Neural cell (in vitro differentiated cells): Measurements from ENCODE around the gene PARVB. TPM values are rescaled to one million over a fixed set of nuclear protein-coding genes. Genes with fewer than 3 reads are reported as not detected.

Experiments used
- H2AFZ ChIP-seq: fragments of 200-600, 300-800 bp; sonication (generic), shearing (Covaris generic); 2 replicates; pipeline ENCODE4 v1.6.0; 2014; ENCODE audit warnings: low read depth, mild to moderate bottlenecking, antibody characterized with exemption, low read length, moderate library complexity
- H3F3A ChIP-seq: fragments of 200-600 bp; shearing (Covaris generic); 2 replicates; pipeline ENCODE4 v1.6.1; 2016; ENCODE audit warnings: mild to moderate bottlenecking, moderate library complexity, mixed read lengths, antibody characterized with exemption, low read length; ENCODE audit not compliant: insufficient read depth, poor library complexity, severe bottlenecking
- H3K27ac ChIP-seq: fragments of 200-600, 300-800 bp; sonication (generic), shearing (Covaris generic); 2 replicates; pipeline ENCODE4 v1.5.1; 2014; ENCODE audit warnings: mild to moderate bottlenecking, low read length, moderate library complexity
- H3K27me3 ChIP-seq: fragments of 300-800, 200-600 bp; sonication (generic), shearing (Covaris generic); 2 replicates; pipeline ENCODE4 v1.6.0; 2014; ENCODE audit warnings: mild to moderate bottlenecking, low read depth, low read length, moderate library complexity; ENCODE audit not compliant: insufficient read depth
- H3K36me3 ChIP-seq: fragments of 300-800, 200-600 bp; sonication (generic), shearing (Covaris generic); 2 replicates; pipeline ENCODE4 v1.5.1; 2014; ENCODE audit warnings: mild to moderate bottlenecking, antibody characterized with exemption, low read length, moderate library complexity; ENCODE audit not compliant: insufficient read depth
- H3K4me2 ChIP-seq: fragments of 300-800, 200-600 bp; sonication (generic), shearing (Covaris generic); 2 replicates; pipeline ENCODE4 v1.6.0; 2014; ENCODE audit warnings: mild to moderate bottlenecking, low read length
- H3K4me3 ChIP-seq: fragments of 300-800, 200-600 bp; sonication (generic), shearing (Covaris generic); 2 replicates; pipeline ENCODE4 v1.5.1; 2014; ENCODE audit warnings: mild to moderate bottlenecking, low read length, moderate library complexity
- H3K79me2 ChIP-seq: fragments of 200-600 bp; shearing (Covaris generic); replicated peaks from 2 replicates; pipeline ENCODE4 v1.6.0; 2014; ENCODE audit warnings: mild to moderate bottlenecking, low read length, moderate library complexity; ENCODE audit not compliant: insufficient read depth
- H3K9ac ChIP-seq: fragments of 300-800, 200-600 bp; sonication (generic), shearing (Covaris generic); 2 replicates; pipeline ENCODE4 v1.6.1; 2016; ENCODE audit warnings: mild to moderate bottlenecking, low read length, mixed read lengths
- H3K9me2 ChIP-seq: fragments of 200-600 bp; shearing (Covaris generic); 2 replicates; pipeline ENCODE4 v1.6.1; 2016; ENCODE audit warnings: mild to moderate bottlenecking, low read length, mixed read lengths; ENCODE audit not compliant: insufficient read depth
- H3K9me3 ChIP-seq: fragments of 200-600, 300-800 bp; sonication (generic), shearing (Covaris generic); 2 replicates; pipeline ENCODE4 v1.6.1; 2016; ENCODE audit warnings: mild to moderate bottlenecking, mixed run types, low read length, moderate library complexity, mixed read lengths
- H4K20me1 ChIP-seq: fragments of 200-600 bp; shearing (Covaris generic); 2 replicates; pipeline ENCODE4 v1.6.1; 2016; ENCODE audit warnings: mild to moderate bottlenecking, mixed run types; ENCODE audit not compliant: insufficient read depth
- EP300 ChIP-seq: fragments of 450-650 bp; conservative IDR thresholded peaks from 2 replicates; pipeline ENCODE4 v1.6.1; 2014; ENCODE audit warnings: antibody characterized with exemption, mild to moderate bottlenecking, moderate library complexity; ENCODE audit not compliant: poor library complexity, severe bottlenecking
- EZH2 ChIP-seq: fragments of 200-600, 300-800 bp; shearing (Covaris generic), sonication (generic); IDR thresholded peaks from 2 replicates; pipeline ENCODE4 v1.6.1; 2014; ENCODE audit warnings: antibody characterized with exemption, low read length, borderline replicate concordance, mild to moderate bottlenecking; ENCODE audit not compliant: insufficient read depth, poor library complexity, severe bottlenecking
- MXI1 ChIP-seq: fragments of 450-650 bp; conservative IDR thresholded peaks from 2 replicates; pipeline ENCODE4 v1.6.1; 2014; ENCODE audit warnings: antibody characterized with exemption, mild to moderate bottlenecking; ENCODE audit not compliant: poor library complexity, severe bottlenecking
- POLR2AphosphoS5 ChIP-seq: IDR thresholded peaks from 2 replicates; pipeline ENCODE4 v1.6.1; 2012
- RAD21 ChIP-seq: fragments of 450-650 bp; conservative IDR thresholded peaks from 2 replicates; pipeline ENCODE4 v1.6.1; 2014; ENCODE audit warnings: antibody characterized with exemption, mild to moderate bottlenecking, moderate library complexity
- SMC3 ChIP-seq: fragments of 450-650 bp; conservative IDR thresholded peaks from 2 replicates; pipeline ENCODE4 v1.6.1; 2014; ENCODE audit warnings: antibody characterized with exemption, mild to moderate bottlenecking, moderate library complexity; ENCODE audit not compliant: poor library complexity
- TAF1 ChIP-seq: IDR thresholded peaks from 2 replicates; pipeline ENCODE4 v1.6.1; 2012; ENCODE audit warnings: low read depth
- polyA plus RNA-seq: library from polyadenylated mRNA; depleted of rRNA; stranded (reverse); fragments of >200 nt; gene quantifications from 2 replicates; pipeline ENCODE4 v1.2.3, GENCODE V29; 2014
- TF ChIP-seq, protein P1 (sequence below): IDR thresholded peaks from 2 replicates; pipeline ENCODE4 v1.6.1; 2012; ENCODE audit warnings: borderline replicate concordance
- TF ChIP-seq, protein P2 (sequence below): fragments of 450-650 bp; IDR thresholded peaks from 2 replicates; pipeline ENCODE4 v1.5.1; 2014; ENCODE audit warnings: antibody characterized with exemption, mild to moderate bottlenecking, moderate library complexity; ENCODE audit not compliant: poor library complexity, severe bottlenecking

The PARVB gene
- polyA plus RNA-seq, 1 donor from 2014 or later: 1.2 TPM

DNA sequence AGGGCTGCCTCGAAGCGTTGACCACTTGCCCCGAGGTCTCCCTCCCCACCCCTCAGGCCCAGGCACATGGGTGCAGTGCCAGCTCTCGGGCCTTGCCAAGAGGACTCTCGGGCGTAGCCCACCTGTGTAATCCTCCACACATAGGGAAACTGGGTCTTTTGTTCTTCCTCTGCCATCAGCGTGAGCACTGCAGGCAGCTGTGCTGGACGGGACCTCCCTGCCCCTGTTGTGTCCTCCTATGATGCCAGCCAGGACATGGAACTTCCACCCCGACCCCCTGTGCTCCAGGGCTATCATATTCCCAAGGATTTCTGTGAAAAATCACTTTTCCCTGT, 66.4 kb downstream of the PARVB start:
- no peak overlapping the region for H3K9ac ChIP-seq
- TF ChIP-seq POLR2AphosphoS5 (no peak), SMC3 (no peak), EZH2 (no peak), TAF1 (no peak), EP300 (no peak), MXI1 (no peak), RAD21 (no peak)
- TF ChIP-seq, protein P1, sequence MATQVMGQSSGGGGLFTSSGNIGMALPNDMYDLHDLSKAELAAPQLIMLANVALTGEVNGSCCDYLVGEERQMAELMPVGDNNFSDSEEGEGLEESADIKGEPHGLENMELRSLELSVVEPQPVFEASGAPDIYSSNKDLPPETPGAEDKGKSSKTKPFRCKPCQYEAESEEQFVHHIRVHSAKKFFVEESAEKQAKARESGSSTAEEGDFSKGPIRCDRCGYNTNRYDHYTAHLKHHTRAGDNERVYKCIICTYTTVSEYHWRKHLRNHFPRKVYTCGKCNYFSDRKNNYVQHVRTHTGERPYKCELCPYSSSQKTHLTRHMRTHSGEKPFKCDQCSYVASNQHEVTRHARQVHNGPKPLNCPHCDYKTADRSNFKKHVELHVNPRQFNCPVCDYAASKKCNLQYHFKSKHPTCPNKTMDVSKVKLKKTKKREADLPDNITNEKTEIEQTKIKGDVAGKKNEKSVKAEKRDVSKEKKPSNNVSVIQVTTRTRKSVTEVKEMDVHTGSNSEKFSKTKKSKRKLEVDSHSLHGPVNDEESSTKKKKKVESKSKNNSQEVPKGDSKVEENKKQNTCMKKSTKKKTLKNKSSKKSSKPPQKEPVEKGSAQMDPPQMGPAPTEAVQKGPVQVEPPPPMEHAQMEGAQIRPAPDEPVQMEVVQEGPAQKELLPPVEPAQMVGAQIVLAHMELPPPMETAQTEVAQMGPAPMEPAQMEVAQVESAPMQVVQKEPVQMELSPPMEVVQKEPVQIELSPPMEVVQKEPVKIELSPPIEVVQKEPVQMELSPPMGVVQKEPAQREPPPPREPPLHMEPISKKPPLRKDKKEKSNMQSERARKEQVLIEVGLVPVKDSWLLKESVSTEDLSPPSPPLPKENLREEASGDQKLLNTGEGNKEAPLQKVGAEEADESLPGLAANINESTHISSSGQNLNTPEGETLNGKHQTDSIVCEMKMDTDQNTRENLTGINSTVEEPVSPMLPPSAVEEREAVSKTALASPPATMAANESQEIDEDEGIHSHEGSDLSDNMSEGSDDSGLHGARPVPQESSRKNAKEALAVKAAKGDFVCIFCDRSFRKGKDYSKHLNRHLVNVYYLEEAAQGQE: no peak
- TF ChIP-seq, protein P2, sequence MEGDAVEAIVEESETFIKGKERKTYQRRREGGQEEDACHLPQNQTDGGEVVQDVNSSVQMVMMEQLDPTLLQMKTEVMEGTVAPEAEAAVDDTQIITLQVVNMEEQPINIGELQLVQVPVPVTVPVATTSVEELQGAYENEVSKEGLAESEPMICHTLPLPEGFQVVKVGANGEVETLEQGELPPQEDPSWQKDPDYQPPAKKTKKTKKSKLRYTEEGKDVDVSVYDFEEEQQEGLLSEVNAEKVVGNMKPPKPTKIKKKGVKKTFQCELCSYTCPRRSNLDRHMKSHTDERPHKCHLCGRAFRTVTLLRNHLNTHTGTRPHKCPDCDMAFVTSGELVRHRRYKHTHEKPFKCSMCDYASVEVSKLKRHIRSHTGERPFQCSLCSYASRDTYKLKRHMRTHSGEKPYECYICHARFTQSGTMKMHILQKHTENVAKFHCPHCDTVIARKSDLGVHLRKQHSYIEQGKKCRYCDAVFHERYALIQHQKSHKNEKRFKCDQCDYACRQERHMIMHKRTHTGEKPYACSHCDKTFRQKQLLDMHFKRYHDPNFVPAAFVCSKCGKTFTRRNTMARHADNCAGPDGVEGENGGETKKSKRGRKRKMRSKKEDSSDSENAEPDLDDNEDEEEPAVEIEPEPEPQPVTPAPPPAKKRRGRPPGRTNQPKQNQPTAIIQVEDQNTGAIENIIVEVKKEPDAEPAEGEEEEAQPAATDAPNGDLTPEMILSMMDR: no peak
- H4K20me1 ChIP-seq: no peaks in the 10 kb centered on the region
- no peaks in the 10 kb centered on the region for H3K9me3 ChIP-seq
- no peaks in the 10 kb centered on the region for H3F3A ChIP-seq
- no peaks in the 10 kb centered on the region for H3K36me3 ChIP-seq
- no peak overlapping the region for H3K4me3 ChIP-seq
- no peaks in the 10 kb centered on the region for H3K9me2 ChIP-seq
- no peaks in the 10 kb centered on the region for H3K79me2 ChIP-seq
- no peaks in the 10 kb centered on the region for H3K27me3 ChIP-seq
- no peak overlapping the region for H2AFZ ChIP-seq
- H3K4me2 ChIP-seq: no peak overlapping the region
- H3K27ac ChIP-seq: no peak overlapping the region

DNA sequence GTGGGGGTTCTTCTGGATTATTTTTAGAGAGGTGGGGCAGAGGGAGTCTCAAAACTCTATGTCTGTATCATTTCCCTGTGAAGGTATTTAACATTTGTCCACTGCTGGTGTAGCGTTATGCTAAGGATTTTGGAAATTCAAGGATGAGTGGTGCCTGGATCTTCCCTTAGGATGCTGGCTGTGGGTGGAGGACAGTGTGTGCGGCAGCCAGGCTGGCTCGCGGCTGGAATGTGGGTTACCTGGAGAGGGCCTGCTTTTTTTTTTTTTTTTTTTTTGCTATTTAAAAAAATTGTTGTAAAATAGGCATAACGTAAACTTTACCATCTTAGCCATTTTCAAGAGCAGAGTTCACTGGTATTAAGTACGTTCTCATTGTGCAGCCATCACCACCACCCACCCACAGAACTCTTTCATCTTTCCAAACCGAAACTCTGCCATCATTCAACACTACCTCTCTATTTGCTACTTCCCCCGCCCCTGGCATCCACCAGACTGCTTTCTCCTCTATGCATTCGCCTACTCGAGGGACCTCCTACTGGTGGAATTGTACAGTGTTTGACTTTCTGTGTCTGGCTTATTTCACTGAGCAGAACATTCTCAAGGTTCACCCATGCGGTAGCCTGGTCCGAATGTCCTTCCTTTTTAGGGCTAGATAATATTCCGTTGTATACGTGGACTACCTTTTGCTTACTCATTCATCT, 67.1 kb downstream of the PARVB start:
- Histone ChIP-seq H3K27ac (no peak overlapping the region), H3K9me2 (no peaks in the 10 kb centered on the region), H3K27me3 (no peaks in the 10 kb centered on the region), H3K9me3 (no peaks in the 10 kb centered on the region), H3K4me2 (no peak overlapping the region), H3K9ac (no peak overlapping the region), H3F3A (no peaks in the 10 kb centered on the region), H3K36me3 (no peaks in the 10 kb centered on the region), H3K4me3 (no peak overlapping the region), H4K20me1 (no peaks in the 10 kb centered on the region), H3K79me2 (no peaks in the 10 kb centered on the region), H2AFZ (no peak overlapping the region)
- TF ChIP-seq RAD21 (no peak), EZH2 (no peak), MXI1 (no peak), TAF1 (no peak), POLR2AphosphoS5 (no peak), EP300 (no peak), SMC3 (no peak)
- TF ChIP-seq, protein P1: no peak
- TF ChIP-seq, protein P2: no peak
